SKM-1 (cell line): ENCODE results near the gene TXNRD1.
"Not testable (repeated sequence)": the region's sequence is repeated elsewhere in the genome, so short reads cannot be mapped to it uniquely, and the experiment has no call there.

Experiments
- DNase-seq: peaks from one replicate; lab custom pipeline; 2025; ENCODE audit not compliant: unreplicated experiment; lab: John Stamatoyannopoulos, UW

Gene TXNRD1

GRCh38 chr12:104279164-104279563, 63.6 kb downstream of the TXNRD1 start:
- no peak for DNase-seq

- no peak for DNase-seq
These were observed 64.5 kb downstream of the TXNRD1 start for GRCh38 chr12:104280111-104280510.

DNA sequence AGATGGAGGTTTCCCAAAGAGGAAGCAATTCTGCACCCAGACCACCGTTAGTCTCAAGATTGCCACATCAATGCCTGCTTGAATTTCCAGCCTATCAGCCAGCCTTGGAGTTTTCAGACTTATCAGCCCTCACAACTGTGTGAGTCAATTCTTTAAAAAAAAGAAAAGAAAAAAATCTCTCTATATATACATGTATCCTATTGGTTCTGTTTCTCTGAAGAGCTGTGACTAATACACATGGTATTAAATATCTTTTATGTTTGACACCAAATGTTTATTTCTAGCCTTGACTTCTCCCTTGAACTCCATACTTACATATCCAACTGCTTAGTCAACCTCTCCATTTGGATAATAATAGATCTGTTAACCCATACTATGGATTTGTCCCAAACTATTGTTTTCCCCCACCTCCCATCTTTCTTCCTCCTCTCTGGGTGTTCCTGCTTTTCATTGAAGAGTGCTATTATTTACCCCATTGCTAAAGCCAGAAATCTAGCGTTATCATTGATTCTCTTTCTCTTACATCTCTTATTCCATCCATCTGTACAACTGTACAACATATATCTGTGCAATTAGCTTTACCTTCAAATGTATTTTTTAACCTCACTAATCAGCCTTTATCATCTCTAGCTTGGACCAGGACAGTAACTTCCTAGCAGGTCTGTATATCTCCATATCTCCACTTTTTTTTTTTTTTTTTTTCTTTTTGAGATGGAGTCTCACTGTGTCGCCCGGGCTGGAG, 65.3 kb downstream of the TXNRD1 start:
- no peak for DNase-seq

GRCh38 chr12:104281636-104282035, 66.1 kb downstream of the TXNRD1 start:
- DNase-seq: no peak

DNA sequence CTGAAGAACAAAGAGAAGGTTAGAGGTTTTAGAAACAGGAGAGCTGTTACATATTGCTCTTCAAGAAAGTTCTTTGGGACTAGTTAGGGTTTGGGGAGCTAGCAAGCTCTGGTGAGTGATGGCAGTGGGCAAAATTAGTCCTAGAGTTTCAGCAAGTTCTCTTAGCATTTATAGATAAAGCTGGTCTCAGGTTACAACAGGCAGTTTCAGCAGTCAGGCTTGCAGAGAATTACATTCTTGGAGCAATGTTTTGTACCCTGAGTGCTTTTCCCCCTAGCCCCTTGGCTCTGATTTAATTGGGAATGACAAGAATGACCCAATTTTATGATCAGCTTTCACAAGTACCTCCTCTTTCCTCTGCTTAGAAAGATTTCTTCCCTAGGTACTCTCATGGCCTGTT, 66.5 kb downstream of the TXNRD1 start:
- no peak for DNase-seq

DNA sequence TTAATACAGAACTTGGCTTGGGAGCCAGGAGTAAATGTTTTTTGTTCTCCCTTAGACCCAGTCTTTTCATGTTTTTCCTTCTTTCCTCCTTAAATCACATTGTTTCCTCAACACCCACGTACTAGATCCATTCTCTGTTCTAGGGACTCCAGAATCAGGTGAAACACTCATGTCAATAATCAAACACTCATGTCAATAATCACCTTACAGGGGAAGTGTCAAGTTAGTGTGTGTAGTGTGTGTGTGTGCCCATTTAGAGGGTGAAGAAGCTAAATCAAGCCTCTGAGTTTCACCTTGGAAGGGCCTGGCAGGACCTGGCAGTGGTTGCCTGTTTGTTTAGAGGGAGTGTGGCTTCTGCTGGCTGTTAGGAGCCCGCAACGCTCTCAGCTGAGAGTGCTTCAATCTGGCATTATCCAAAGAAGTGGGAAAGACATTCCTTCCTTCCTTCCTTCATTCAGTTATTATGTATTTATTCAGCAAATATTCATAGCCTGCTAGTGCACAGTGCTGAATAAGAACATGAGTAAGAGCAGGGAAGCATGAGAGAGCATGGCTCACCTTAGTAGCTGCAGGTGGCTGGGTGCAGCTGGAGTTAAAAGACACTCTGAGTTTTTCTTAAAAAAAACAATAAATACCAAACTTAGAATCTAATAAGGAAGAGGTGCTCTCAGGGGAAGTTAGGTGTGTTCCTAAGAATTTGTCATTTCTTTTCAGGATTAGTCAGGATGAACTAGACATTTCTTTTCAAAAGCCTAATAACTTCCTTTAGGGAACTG, 70.3 kb downstream of the TXNRD1 start:
- no peak for DNase-seq

DNA sequence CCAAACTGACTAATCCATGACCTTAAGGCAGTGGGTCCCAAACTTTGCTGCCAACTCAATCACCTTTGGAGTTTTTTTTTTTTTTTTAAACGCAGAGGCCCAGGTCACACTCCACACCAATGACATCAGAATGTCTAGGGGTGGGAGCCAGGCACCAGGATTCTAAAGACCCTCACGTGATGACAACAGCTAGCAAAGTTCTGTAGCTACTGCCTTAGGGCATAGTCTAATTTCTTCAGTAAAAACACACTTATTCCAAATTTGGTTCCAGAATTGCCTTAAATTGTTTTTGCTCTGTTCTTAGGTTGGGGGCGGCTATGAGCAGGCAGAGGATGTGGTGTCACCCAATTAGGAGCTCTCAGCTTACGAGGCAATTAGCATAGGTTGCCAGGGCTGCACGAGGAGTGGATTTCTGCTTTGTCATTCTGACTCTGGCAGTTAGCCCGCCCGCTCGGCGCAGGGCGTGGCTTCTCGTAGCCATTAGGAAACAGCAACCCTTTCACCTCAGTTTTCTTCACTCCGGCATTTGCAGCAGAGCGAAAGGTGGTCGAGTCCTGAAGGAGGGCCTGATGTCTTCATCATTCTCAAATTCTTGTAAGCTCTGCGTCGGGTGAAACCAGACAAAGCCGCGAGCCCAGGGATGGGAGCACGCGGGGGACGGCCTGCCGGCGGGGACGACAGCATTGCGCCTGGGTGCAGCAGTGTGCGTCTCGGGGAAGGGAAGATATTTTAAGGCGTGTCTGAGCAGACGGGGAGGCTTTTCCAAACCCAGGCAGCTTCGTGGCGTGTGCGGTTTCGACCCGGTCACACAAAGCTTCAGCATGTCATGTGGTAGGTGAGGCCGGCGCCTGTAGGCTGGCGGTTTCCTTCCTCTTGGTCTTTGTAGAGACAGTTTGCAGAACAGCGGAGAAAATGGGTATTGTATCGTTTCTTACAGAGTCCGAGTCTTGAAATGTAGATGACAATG, 71.2 kb downstream of the TXNRD1 start:
- peak; percentile 75 for DNase-seq

- DNase-seq: peak; percentile 45
These were observed 73.2 kb downstream of the TXNRD1 start for GRCh38 chr12:104288635-104289274.

DNA sequence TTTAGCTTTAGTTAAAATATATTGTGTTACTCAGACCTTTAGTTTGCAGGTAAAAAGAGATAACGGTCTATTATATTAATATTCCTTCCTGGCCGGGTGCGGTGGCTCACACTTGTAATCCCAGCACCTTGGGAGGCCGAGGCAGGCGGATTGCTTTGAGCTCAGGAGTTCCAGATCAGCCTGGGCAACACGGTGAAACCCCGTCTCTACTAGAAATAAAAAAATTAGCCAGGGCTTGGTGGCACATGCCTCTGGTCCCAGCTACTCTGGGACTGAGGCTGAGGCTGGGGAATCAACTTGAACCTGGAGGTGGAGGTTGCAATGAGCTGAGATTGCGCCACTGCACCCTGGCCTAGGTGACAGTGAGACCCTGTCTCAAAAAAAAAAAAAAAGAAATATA, 74.7 kb downstream of the TXNRD1 start:
- no peak for DNase-seq

DNA sequence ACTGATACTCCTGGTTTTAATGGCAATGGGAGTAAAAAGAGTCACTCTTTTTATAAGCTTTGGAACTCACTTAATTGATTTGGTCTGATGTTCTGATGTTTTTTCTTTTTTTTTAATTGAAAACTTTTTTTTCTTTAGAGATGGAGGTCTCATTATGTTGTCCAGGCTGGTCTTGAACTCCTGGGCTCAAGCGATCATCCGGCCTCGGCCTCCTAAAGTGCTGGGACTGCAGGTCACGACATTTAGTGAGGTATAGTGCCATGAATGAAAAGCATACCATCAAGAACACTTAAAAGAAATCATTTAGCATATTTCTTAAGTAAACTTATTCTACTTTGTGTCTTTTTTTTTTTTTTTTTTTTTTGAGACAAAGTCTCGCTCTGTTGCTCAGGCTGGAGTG, 75.3 kb downstream of the TXNRD1 start:
- DNase-seq: no peak

GRCh38 chr12:104291867-104292524, 76.4 kb downstream of the TXNRD1 start:
- no peak for DNase-seq

DNA sequence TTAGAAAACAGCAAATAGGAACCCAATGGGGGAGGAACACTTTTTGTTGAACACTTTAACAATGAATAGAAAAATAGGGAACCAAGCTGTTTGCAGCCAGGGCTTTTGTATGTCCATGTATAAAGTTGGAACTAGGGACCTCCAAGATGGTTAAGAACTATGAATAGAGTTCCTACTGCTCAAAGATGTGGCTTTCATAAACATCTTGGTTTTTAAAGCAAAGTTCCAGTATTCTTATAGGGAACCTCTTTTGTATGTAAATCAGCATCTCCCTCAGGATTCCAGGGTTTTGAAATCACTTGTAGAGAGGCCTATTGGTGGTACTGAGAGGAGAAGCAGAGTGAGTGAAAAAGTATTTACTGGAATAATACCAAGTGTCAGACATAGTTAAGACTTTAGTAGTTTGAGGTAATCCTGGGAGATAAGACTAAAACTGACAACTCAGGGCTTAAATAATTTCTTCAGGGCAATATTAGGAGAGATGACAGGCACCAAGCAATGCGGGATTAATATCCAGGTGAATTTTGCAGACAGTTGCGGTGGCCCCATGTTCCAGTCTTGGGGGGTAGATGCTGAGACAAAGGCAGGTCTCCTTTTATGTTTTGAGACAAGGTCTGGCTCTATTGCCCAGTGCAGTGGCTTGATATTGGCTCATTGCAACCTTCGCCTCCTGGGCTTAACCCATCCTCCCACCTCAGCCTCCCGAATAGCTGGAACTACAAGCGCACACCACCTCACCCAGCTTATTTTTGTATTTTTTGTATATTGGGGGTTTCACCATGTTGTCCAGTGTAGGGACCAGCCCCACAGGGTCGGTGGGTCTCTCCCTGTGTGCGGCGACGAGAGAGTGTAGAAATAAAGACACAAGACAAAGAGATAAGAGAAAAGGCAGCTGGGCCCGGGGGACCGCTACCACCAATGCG, 77.6 kb downstream of the TXNRD1 start:
- no peak for DNase-seq

- not testable (repeated sequence) for DNase-seq
These were observed 78.7 kb downstream of the TXNRD1 start for GRCh38 chr12:104294158-104294859.

DNA sequence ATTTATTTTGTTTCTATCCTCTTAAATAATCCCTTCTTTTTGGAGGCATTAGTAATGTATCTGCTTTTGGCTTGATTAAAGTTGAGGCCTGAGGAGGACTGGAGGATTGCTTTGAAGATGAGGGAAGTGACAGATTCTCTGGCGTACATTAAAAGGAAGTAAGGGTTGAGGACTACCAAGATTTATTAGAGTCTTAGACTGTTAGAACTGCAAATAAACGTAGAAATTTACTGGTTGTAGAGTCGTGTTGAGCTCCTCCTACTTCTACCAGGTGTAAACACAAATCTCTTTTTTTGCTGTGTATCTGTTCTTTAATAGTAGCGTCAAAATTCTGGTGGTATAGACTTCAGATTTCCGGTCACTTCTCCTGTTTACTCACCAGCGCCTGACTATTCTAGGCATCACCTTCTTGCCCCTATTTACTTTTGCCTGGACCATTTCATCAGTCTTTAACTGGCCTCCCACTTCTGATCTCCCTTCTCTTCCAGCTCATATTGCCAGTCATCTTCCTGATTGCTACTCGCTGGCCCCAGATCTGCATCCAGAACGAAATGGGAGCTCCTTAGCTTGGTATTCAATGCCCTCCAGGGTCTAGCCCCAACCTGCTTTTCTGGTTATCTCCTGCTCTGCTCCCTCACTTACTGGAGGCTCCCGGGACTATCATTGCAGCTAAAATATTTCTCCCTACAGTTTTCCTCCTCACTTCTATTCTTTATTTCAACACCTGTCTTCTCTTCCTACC, 79.5 kb downstream of the TXNRD1 start:
- DNase-seq: no peak

DNA sequence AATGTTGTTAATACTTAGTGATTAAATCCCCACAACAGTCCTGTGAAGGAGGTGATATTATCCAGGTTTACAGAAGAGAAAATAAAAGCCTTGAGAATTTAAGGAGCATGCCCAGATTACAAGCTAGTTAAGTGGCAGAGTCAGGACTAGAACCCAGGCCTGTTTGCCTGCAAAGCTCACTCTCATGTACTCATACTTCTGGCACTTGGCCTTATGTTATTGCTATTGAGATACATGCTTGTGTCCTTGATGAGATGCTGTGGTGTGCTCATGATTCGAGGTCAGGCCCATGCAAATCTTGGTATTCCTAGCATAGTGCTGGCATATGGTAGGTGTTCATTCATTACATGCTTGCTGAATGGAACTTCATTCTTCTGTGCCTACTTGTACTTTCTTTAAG, 80.4 kb downstream of the TXNRD1 start:
- no peak for DNase-seq

DNA sequence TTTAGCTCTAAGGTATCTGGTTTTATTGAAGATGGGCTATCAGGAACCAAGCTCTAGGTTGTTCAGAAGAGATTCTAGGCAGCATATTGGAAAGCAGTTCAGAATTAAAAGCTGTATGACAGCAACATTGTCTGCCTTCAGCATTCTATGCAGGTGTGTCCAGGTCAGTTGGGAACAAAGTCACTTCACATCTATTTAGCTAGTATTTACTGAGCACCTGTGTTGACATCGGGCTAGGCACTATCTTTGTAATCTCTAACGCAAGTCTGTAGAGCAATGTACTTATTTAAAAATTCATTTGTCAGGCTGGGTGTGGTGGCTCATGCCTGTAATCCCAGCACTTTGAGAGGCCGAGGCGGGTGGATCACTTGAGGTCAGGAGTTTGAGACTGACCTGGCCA, 81.1 kb downstream of the TXNRD1 start:
- no peak for DNase-seq

DNA sequence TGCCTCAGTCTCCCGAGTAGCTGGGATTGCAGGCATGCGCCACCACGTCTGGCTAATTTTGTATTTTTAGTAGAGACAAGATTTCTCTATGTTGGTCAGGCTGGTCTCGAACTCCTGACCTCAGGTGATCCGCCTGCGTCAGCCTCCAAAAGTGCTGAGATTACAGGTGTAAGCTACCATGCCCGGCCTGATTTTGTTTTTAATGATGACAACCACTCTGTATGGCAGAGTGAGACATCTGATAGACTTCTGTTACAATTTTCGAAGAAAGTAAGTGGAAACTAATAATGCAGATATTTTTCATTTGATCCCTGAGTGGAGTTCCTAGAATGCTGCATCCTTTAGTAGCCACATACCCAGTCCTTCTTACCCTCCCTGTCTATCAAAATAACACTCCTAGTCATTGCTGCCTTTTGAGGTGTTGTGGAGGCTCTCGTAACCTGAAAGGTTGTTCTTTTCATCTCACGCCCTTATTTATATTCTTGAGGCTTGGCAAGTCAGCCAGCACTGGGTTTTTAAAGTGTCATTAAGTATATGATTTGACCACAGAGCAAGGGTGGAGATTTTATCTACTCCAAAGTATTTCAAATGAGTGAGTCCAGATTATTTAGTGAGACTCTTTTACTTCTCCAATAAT, 82.0 kb downstream of the TXNRD1 start:
- DNase-seq: no peak
